IMR-90 (cell line): ENCODE results near the gene TIAM2. TPM values are rescaled to one million over a fixed set of nuclear protein-coding genes. Genes with fewer than 3 reads are reported as not detected.

Source experiments
- ATAC-seq: fragments of 200-7000 bp; cut with Tn5 transposase; 2 replicates; pipeline ENCODE4 v1.9.1; 2020; ENCODE audit warnings: low read depth, mild to moderate bottlenecking, moderate library complexity
- BruUV-seq: library from RNA; stranded (reverse); fragments of 400-500 nt; replicated peaks from 2 replicates; lab custom pipeline; 2021; lab: Mats Ljungman, UMichigan
- CTCF ChIA-PET: fragments of 300-600 bp; formaldehyde crosslinking; extraction: SDS; loops from one replicate; lab custom pipeline; 2021; ENCODE audit warnings: antibody characterized with exemption; lab: Yijun Ruan, JAX
- POLR2A ChIA-PET: fragments of 300-600 bp; sonication (Branson Sonifier 250); formaldehyde crosslinking; loops from one replicate; lab custom pipeline; 2022; ENCODE audit warnings: antibody characterized with exemption; ENCODE audit not compliant: unreplicated experiment; lab: Charles Lee
- DNase-seq: peaks from one replicate; pipeline ENCODE4 v3.0.0; 2013
- H2AFZ ChIP-seq: replicated peaks from 2 replicates; pipeline ENCODE3; 2013; ENCODE audit warnings: low read length, mild to moderate bottlenecking; ENCODE audit not compliant: poor library complexity
- H2AK5ac ChIP-seq: 2 replicates; pipeline ENCODE4 v1.6.1; 2013; ENCODE audit warnings: low read depth, low read length, inconsistent platforms
- H2AK9ac ChIP-seq: replicated peaks from 2 replicates; pipeline ENCODE3; 2013; ENCODE audit warnings: mild to moderate bottlenecking, low read depth, low read length, moderate library complexity; ENCODE audit not compliant: poor library complexity
- H2BK120ac ChIP-seq: 2 replicates; pipeline ENCODE4 v1.6.1; 2013; ENCODE audit warnings: low read depth, low read length, inconsistent platforms
- H2BK15ac ChIP-seq: 3 replicates; pipeline ENCODE4 v1.6.1; 2013; ENCODE audit warnings: low read depth, low read length, inconsistent platforms
- H2BK20ac ChIP-seq: 2 replicates; pipeline ENCODE4 v1.6.1; 2013; ENCODE audit warnings: low read depth, mild to moderate bottlenecking, inconsistent platforms, low read length, moderate library complexity
- H2BK5ac ChIP-seq: 2 replicates; pipeline ENCODE4 v1.6.1; 2013; ENCODE audit warnings: mild to moderate bottlenecking, low read depth, low read length, inconsistent platforms; ENCODE audit not compliant: poor library complexity, severe bottlenecking
- H3K14ac ChIP-seq: replicated peaks from 2 replicates; pipeline ENCODE4 v1.6.1; 2013; ENCODE audit warnings: low read depth, low read length, inconsistent platforms
- H3K18ac ChIP-seq: 2 replicates; pipeline ENCODE4 v1.6.1; 2013; ENCODE audit warnings: low read depth, low read length, control low read depth
- H3K23ac ChIP-seq: 2 replicates; pipeline ENCODE4 v1.6.1; 2013; ENCODE audit warnings: low read depth, low read length, inconsistent platforms
- H3K27ac ChIP-seq: 2 replicates; pipeline ENCODE4 v1.5.1; 2013; ENCODE audit warnings: mild to moderate bottlenecking, control low read depth, low read length; ENCODE audit not compliant: insufficient read depth
- H3K27me3 ChIP-seq: 2 replicates; pipeline ENCODE4 v1.6.1; 2013; ENCODE audit warnings: low read length; ENCODE audit not compliant: control insufficient read depth, insufficient read depth
- H3K36me3 ChIP-seq: 2 replicates; pipeline ENCODE4 v1.6.1; 2013; ENCODE audit warnings: low read length, mixed read lengths; ENCODE audit not compliant: control insufficient read depth, insufficient read depth
- H3K4ac ChIP-seq: 2 replicates; pipeline ENCODE4 v1.6.1; 2013; ENCODE audit warnings: low read depth, low read length, inconsistent platforms
- H3K4me1 ChIP-seq: 2 replicates; pipeline ENCODE4 v1.6.1; 2013; ENCODE audit warnings: low read length, mixed read lengths; ENCODE audit not compliant: control insufficient read depth, insufficient read depth
- H3K4me2 ChIP-seq: 2 replicates; pipeline ENCODE4 v1.6.1; 2013; ENCODE audit warnings: low read depth, mild to moderate bottlenecking, control low read depth, low read length, moderate library complexity
- H3K4me3 ChIP-seq: 2 replicates; pipeline ENCODE4 v1.5.1; 2013; ENCODE audit warnings: low read depth, mild to moderate bottlenecking, control low read depth, low read length, moderate library complexity; ENCODE audit not compliant: insufficient read depth
- H3K56ac ChIP-seq: 2 replicates; pipeline ENCODE4 v1.6.1; 2013; ENCODE audit warnings: low read length, inconsistent platforms; ENCODE audit not compliant: insufficient read depth; ENCODE audit errors: extremely low read depth
- H3K79me1 ChIP-seq, 2 experiments: 2 replicates each; pipeline ENCODE4 v1.6.1; 2013; ENCODE audit warnings: low read length in 2 of 2, inconsistent platforms in 1 of 2, low read depth in 1 of 2
- H3K9ac ChIP-seq: 2 replicates; pipeline ENCODE4 v1.6.1; 2013; ENCODE audit warnings: low read depth, low read length, control low read depth
- H3K9me1 ChIP-seq: 2 replicates; pipeline ENCODE4 v1.6.1; 2013; ENCODE audit warnings: low read length, inconsistent platforms; ENCODE audit not compliant: insufficient read depth
- H3K9me3 ChIP-seq: 2 replicates; pipeline ENCODE4 v1.6.1; 2013; ENCODE audit warnings: low read length; ENCODE audit not compliant: control insufficient read depth, insufficient read depth
- H4K20me1 ChIP-seq: 2 replicates; pipeline ENCODE4 v1.6.1; 2013; ENCODE audit warnings: low read length, inconsistent platforms; ENCODE audit not compliant: insufficient read depth
- H4K5ac ChIP-seq: 2 replicates; pipeline ENCODE4 v1.6.1; 2013; ENCODE audit warnings: mild to moderate bottlenecking, low read depth, low read length, control low read depth
- H4K8ac ChIP-seq, 2 experiments: 2 replicates each; pipeline ENCODE4 v1.6.1; 2013; ENCODE audit warnings: low read depth in 2 of 2, low read length in 2 of 2, control low read depth in 1 of 2, inconsistent platforms in 1 of 2
- H4K91ac ChIP-seq: 2 replicates; pipeline ENCODE4 v1.6.1; 2013; ENCODE audit warnings: low read depth, low read length, inconsistent platforms; ENCODE audit not compliant: insufficient read depth
- BHLHE40 ChIP-seq: fragments of 150-350 bp; IDR thresholded peaks from 2 replicates; pipeline ENCODE4 v1.6.1; 2016; ENCODE audit warnings: mild to moderate bottlenecking, low read depth, low read length
- CEBPB ChIP-seq: IDR thresholded peaks from 2 replicates; pipeline ENCODE4 v1.6.1; 2012; ENCODE audit warnings: low read depth, low read length, improper control_type of control experiment
- ELK1 ChIP-seq: fragments of 150-350 bp; IDR thresholded peaks from 2 replicates; pipeline ENCODE4 v1.6.1; 2016; ENCODE audit warnings: low read depth, mild to moderate bottlenecking, low read length, moderate library complexity, borderline replicate concordance
- RFX5 ChIP-seq: IDR thresholded peaks from 2 replicates; pipeline ENCODE4 v1.8.0; 2012; ENCODE audit warnings: low read depth, mild to moderate bottlenecking, low read length, moderate library complexity
- WGBS, 2 experiments: methylation state at CpG; one replicate each; pipeline versions ENCODE4 v1.1.5 to v1.1.7; 2013; ENCODE audit warnings: missing lambda C conversion rate in 2 of 2; ENCODE audit not compliant: insufficient read length in 1 of 2; ENCODE audit errors: extremely low coverage in 2 of 2; 5-methylcytosine and 5-hydroxymethylcytosine counted together
- dilution Hi-C: fragments of 300-500 bp; cut with HindIII; formaldehyde crosslinking; loops from one replicate; pipeline ENCODE4 v1.14.3; 2018; ENCODE audit warnings: low sequenced_read_pairs; ENCODE audit not compliant: unreplicated experiment
- in situ Hi-C: fragments of 300-500 bp; cut with MboI; formaldehyde crosslinking; loops from 3 replicates; pipeline ENCODE4 v1.14.3; 2019; ENCODE audit warnings: low sequenced_read_pairs, inconsistent platforms, mixed read lengths
- intact Hi-C: fragments of 100-400 bp; cut with micrococcal nuclease; formaldehyde crosslinking; loops from 2 replicates; pipeline ENCODE4 v1.10.0; 2022
- polyA plus RNA-seq, 3 experiments: library from polyadenylated mRNA; depleted of rRNA; stranded (reverse); fragments of >200 nt; gene quantifications; 2 replicates each; pipeline ENCODE4 v1.2.3, GENCODE V29; 2012; ENCODE audit warnings: low replicate concordance in 1 of 3
- total RNA-seq: library from RNA; depleted of rRNA; stranded (reverse); fragments of >200 nt; gene quantifications from 2 replicates; pipeline ENCODE4 v1.2.3, GENCODE V29; 2012
- TF ChIP-seq, protein P1 (sequence below): fragments of 150-350 bp; IDR thresholded peaks from 2 replicates; pipeline ENCODE4 v1.6.1; 2017; ENCODE audit warnings: mild to moderate bottlenecking, antibody characterized with exemption, low read length, low read depth

The TIAM2 gene
- total and polyA plus RNA-seq, 2 of the 4 experiments (the other 2 are of a cell fraction) = 3.1 to 4.7 TPM

- dilution Hi-C loops = no loop called here
- CTCF ChIA-PET = interaction anchor here (1.3 kb wide), 1 partner anchor 54 kb away, joined by 3 read pairs; no protein-coding TSS in a partner anchor
Observed at GRCh38 chr6:155117256-155117655, 122.1 kb downstream of the TIAM2 start.

More at GRCh38 chr6:155117256-155117655, 122.1 kb downstream of the TIAM2 start:
- H3K56ac ChIP-seq = no peak overlapping the region
- H3K27ac ChIP-seq = peak overlapping the region; percentile 34; the same call in 1 of the 2 replicates
- H3K4me3 ChIP-seq = no peak overlapping the region
- no peak overlapping the region; the same call in 1 of the 2 replicates for H4K91ac ChIP-seq
- H3K23ac ChIP-seq = no peak overlapping the region
- TF ChIP-seq CEBPB = peak; percentile 70; the same call in 1 of the 2 replicates
- TF ChIP-seq ELK1 = no peak
- TF ChIP-seq RFX5 = no peak
- no peak; the same call in 1 of the 2 replicates for TF ChIP-seq BHLHE40
- TF ChIP-seq, protein P1, sequence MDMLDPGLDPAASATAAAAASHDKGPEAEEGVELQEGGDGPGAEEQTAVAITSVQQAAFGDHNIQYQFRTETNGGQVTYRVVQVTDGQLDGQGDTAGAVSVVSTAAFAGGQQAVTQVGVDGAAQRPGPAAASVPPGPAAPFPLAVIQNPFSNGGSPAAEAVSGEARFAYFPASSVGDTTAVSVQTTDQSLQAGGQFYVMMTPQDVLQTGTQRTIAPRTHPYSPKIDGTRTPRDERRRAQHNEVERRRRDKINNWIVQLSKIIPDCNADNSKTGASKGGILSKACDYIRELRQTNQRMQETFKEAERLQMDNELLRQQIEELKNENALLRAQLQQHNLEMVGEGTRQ = no peak
- H3K18ac ChIP-seq = peak overlapping the region; percentile 56; the same call in 1 of the 2 replicates
- H4K8ac ChIP-seq = peak overlapping the region; percentile 53 to 86; a peak in 2 of 4 replicates
- no CpG with 5 or more reads among the region's 13 CpGs for WGBS, 2 experiments
- H3K4me2 ChIP-seq = no peak overlapping the region
- no peaks in the 10 kb centered on the region for H3K27me3 ChIP-seq
- H2BK5ac ChIP-seq = peak overlapping the region; percentile 53
- peak overlapping the region; percentile 97; the same call in 1 of the 2 replicates for H2BK120ac ChIP-seq
- no peak overlapping the region for H3K9ac ChIP-seq
- H3K79me1 ChIP-seq = peaks cover 0 to 12% of the 10 kb centered on the region in 2 experiments; a peak in 2 of 4 replicates
- in situ Hi-C loops (no loop called here), intact Hi-C loops (no loop called here)
- H3K9me3 ChIP-seq = 0 out of 2 replicates have a peak, but pooled peaks cover 3% of the 10 kb centered on the region
- peak overlapping the region; percentile 96 for H2BK20ac ChIP-seq
- no peak overlapping the region for H2AK9ac ChIP-seq
- H2BK15ac ChIP-seq = no peak overlapping the region; the same call in 2 of the 3 replicates
- H3K9me1 ChIP-seq = peaks cover 6% of the 10 kb centered on the region
- no peak overlapping the region for H2AFZ ChIP-seq
- peak overlapping the region; percentile 98; the same call in 1 of the 2 replicates for H3K4ac ChIP-seq
- H4K20me1 ChIP-seq = no peaks in the 10 kb centered on the region
- H3K36me3 ChIP-seq = no peaks in the 10 kb centered on the region
- H4K5ac ChIP-seq = no peak overlapping the region
- peak overlapping the region; percentile 92; the same call in 1 of the 2 replicates for H2AK5ac ChIP-seq
- no TSS peak for BruUV-seq
- DNase-seq = peak; percentile 86
- peak overlapping the region; percentile 95; the same call in 1 of the 2 replicates for H3K14ac ChIP-seq
- ATAC-seq = peak; percentile 92
- H3K4me1 ChIP-seq = peaks cover 11% of the 10 kb centered on the region
- POLR2A ChIA-PET = no interaction called here
